GM13977 (cell line): Measurements from ENCODE around the gene CFAP20DC.
A peak's percentile ranks its signal among the peaks of the same experiment; 100 is the strongest.
"Not testable (repeated sequence)": the region's sequence is repeated elsewhere in the genome, so short reads cannot be mapped to it uniquely, and the experiment has no call there.

Source experiments
- DNase-seq: peaks from one replicate; pipeline ENCODE4 v3.0.0; 2012; ENCODE audit warnings: low spot score
- CTCF ChIP-seq: IDR thresholded peaks from 2 replicates; pipeline ENCODE4 v1.5.1; 2012; ENCODE audit warnings: mild to moderate bottlenecking, control low read depth; ENCODE audit not compliant: insufficient read depth; ENCODE audit errors: extremely low read depth, missing control alignments
- in situ Hi-C: fragments of 300-500 bp; cut with MboI; formaldehyde crosslinking; loops from one replicate; pipeline ENCODE4 v1.12.0; 2022; ENCODE audit warnings: low sequenced_read_pairs, low pct_unique_long_range_greater_than_20kb, mixed read lengths, inconsistent platforms; ENCODE audit not compliant: unreplicated experiment

Gene CFAP20DC

DNA sequence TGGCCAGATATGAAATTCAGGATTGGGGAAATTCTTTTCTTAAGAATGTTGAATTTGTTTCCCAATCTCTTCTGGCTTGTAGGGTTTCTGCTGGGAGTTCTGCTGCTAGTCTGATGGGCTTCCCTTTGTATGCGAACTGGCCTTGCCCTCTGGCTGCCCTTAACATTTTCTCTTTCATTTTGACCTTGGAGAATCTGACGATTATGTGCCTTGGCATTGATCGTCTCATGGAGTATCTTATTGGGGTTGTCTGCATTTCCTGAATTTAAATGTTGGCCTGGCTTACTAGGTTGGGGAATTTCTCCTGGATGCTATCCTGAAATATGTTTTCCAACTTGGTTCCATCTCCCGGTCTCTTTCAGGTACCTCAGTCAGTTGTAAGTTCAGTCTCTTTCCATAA lies 152.2 kb downstream of the CFAP20DC start:
- in situ Hi-C loops, result no loop called here
- DNase-seq, result no peak
- TF ChIP-seq CTCF, result no peak

- in situ Hi-C loops, DNase-seq: not testable (repeated sequence)
Observed at GRCh38 chr3:58895678-58896077, 154.1 kb downstream of the CFAP20DC start.

DNA sequence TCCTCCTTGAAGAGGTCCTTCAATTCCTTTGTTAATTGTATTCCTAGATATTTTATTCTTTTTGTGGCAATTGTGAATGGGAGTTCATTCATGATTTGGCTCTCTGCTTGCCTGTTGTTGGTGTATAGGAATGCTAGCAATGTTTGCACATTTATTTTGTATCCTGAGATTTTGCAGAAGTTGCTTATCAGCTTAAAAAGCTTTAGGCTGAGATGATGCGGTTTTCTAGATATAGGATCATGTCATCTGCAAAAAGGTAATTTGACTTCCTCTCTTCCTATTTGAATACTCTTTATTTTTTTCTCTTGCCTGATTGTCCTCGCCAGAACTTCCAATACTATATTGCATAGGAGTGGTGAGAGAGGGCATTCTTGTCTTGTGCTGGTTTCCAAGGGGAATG lies 157.3 kb downstream of the CFAP20DC start:
- DNase-seq, in situ Hi-C loops: not testable (repeated sequence)

DNA sequence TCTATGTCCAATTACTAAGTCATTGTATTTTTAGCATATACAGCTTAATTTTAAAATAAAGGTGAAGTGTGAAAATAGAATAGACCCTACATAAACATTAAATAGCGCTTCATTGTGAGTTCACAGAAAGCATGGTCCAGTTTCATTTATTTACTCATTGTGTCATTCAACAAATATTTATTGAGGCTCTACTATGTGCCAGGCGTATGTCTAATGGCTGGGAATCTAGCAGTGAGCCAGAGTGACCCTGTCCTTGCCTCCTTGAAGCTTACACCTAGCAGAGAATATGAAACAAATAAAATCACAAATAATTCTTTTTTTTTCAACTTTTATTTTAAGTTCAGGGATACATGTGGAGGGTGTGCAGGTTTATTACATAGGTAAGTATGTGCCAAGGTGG lies 161.7 kb downstream of the CFAP20DC start:
- in situ Hi-C loops, result no loop called here
- TF ChIP-seq CTCF, result no peak
- no peak for DNase-seq

GRCh38 chr3:58884453-58884852 lies 165.4 kb downstream of the CFAP20DC start:
- in situ Hi-C loops, result no loop called here
- TF ChIP-seq CTCF, result no peak
- no peak for DNase-seq

GRCh38 chr3:58880182-58880581 lies 169.6 kb downstream of the CFAP20DC start:
- DNase-seq, result peak; percentile 34
- no peak for TF ChIP-seq CTCF
- in situ Hi-C loops, result no loop called here

GRCh38 chr3:58874795-58875194 lies 175.0 kb downstream of the CFAP20DC start:
- in situ Hi-C loops, result no loop called here
- no peak for TF ChIP-seq CTCF
- DNase-seq, result peak; percentile 40

GRCh38 chr3:58874248-58874741 lies 175.5 kb downstream of the CFAP20DC start:
- in situ Hi-C loops, result no loop called here
- peak; percentile 29 for DNase-seq
- no peak for TF ChIP-seq CTCF
